Glutamatergic neuron (in vitro differentiated cells): ENCODE data around the gene MDM1. TPM values are rescaled to one million over a fixed set of nuclear protein-coding genes. Genes with fewer than 3 reads are reported as not detected.

ENCODE experiments used
- DNase-seq: peaks from one replicate; pipeline ENCODE4 v3.0.0; 2022
- H3K27ac Mint-ChIP-seq: one replicate; pipeline ENCODE4 v1.8.0; 2020; ENCODE audit warnings: mild to moderate bottlenecking, mixed read lengths, inconsistent platforms; ENCODE audit not compliant: unreplicated experiment
- H3K27me3 Mint-ChIP-seq: one replicate; pipeline ENCODE4 v1.8.0; 2020; ENCODE audit warnings: mild to moderate bottlenecking, moderate library complexity, mixed read lengths, inconsistent platforms; ENCODE audit not compliant: unreplicated experiment
- H3K36me3 Mint-ChIP-seq: one replicate; pipeline ENCODE4 v1.8.0; 2020; ENCODE audit warnings: mild to moderate bottlenecking, mixed read lengths, inconsistent platforms; ENCODE audit not compliant: unreplicated experiment
- H3K4me1 Mint-ChIP-seq: one replicate; pipeline ENCODE4 v1.8.0; 2020; ENCODE audit warnings: mild to moderate bottlenecking, low read depth, mixed read lengths, inconsistent platforms; ENCODE audit not compliant: unreplicated experiment
- H3K4me3 Mint-ChIP-seq: one replicate; pipeline ENCODE4 v1.8.0; 2020; ENCODE audit warnings: mild to moderate bottlenecking, mixed read lengths, inconsistent platforms; ENCODE audit not compliant: unreplicated experiment
- H3K9me3 Mint-ChIP-seq: one replicate; pipeline ENCODE4 v1.8.0; 2020; ENCODE audit warnings: mild to moderate bottlenecking, moderate library complexity, mixed read lengths, inconsistent platforms; ENCODE audit not compliant: unreplicated experiment
- total RNA-seq: library from RNA; stranded (reverse); fragmentation: NEBNext Ultra II Directional; extraction: Animal tissue kit (Norgen Biotek cat#: 25700); gene quantifications from one replicate; pipeline ENCODE4 v1.2.1, GENCODE V29; 2021; ENCODE audit not compliant: unreplicated experiment
- TF ChIP-seq, protein P1 (sequence below): fragments of 200-600 bp; sonication (generic); IDR thresholded peaks from one replicate; pipeline ENCODE4 v1.5.0; 2021; ENCODE audit not compliant: partially characterized antibody, unreplicated experiment

MDM1 gene
- total RNA-seq, 1 donor from 2014 or later = 7.9 TPM

DNA sequence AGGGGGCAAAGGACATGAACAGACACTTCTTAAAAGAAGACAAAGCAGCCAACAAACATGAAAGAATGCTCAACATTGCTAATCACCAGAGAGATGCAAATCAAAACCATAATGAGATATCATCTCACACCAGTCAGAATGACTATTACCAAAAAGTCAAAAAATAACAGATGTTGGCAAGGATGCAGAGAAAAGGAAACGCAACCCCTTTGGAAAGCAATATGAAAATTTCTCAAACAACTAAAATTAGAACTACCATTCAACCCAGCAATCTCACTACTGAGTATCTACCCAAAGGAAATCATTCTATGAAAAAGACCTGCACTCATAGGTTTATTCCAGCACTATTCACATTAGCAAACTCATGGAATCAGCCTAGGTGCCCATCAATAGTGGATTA, 25.6 kb downstream of the MDM1 start:
- Mint-ChIP-seq H3K4me1 (no peaks in the 10 kb centered on the region), H3K27ac (no peak overlapping the region), H3K27me3 (no peaks in the 10 kb centered on the region), H3K9me3 (no peaks in the 10 kb centered on the region), H3K36me3 (peaks cover 6% of the 10 kb centered on the region), H3K4me3 (no peak overlapping the region)
- no peak for DNase-seq
- TF ChIP-seq, protein P1, sequence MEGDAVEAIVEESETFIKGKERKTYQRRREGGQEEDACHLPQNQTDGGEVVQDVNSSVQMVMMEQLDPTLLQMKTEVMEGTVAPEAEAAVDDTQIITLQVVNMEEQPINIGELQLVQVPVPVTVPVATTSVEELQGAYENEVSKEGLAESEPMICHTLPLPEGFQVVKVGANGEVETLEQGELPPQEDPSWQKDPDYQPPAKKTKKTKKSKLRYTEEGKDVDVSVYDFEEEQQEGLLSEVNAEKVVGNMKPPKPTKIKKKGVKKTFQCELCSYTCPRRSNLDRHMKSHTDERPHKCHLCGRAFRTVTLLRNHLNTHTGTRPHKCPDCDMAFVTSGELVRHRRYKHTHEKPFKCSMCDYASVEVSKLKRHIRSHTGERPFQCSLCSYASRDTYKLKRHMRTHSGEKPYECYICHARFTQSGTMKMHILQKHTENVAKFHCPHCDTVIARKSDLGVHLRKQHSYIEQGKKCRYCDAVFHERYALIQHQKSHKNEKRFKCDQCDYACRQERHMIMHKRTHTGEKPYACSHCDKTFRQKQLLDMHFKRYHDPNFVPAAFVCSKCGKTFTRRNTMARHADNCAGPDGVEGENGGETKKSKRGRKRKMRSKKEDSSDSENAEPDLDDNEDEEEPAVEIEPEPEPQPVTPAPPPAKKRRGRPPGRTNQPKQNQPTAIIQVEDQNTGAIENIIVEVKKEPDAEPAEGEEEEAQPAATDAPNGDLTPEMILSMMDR = no peak

DNA sequence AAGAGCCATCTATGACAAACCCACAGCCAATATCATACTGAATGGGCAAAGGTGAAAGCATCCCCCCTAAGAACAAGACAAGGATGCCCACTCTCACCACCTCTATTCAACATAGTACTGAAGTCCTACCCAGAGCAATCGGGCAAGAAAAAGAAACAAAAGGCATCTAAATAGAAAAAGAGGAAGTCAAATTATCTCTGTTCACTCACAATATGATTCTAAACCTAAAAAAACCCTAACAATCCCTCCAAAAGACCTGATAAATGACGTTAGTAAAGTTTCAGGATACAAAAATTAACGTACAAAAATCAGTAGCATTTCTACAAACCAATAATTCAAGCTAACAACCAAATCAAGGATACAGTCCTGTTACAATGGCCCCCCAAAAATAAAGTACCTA, 26.9 kb downstream of the MDM1 start:
- no peak overlapping the region for H3K27ac Mint-ChIP-seq
- TF ChIP-seq, protein P1 = no peak
- no peaks in the 10 kb centered on the region for H3K9me3 Mint-ChIP-seq
- no peaks in the 10 kb centered on the region for H3K4me1 Mint-ChIP-seq
- no peaks in the 10 kb centered on the region for H3K27me3 Mint-ChIP-seq
- peaks cover 6% of the 10 kb centered on the region for H3K36me3 Mint-ChIP-seq
- no peak for DNase-seq
- H3K4me3 Mint-ChIP-seq = no peak overlapping the region

DNA sequence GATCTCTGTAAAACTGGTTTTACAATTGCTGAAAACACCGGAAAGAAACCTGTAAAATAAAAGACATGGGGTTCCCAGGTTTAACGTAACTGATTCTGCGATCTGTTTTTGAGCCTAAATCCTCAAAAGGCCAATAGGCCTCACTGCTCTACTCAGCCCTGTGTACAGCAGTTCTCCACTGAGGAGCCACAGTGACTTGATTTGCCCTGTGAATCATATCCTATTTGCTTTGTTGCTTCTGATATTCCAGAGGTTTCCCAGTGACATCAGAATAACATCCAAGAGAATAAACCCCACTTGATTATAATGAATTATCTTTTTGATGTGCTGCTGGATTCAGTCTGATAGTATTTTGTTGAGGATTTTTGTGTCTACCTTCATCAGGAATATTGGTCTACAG, 27.5 kb downstream of the MDM1 start:
- Mint-ChIP-seq H3K4me3 (no peak overlapping the region), H3K36me3 (peaks cover 11% of the 10 kb centered on the region)
- TF ChIP-seq, protein P1 = no peak

DNA sequence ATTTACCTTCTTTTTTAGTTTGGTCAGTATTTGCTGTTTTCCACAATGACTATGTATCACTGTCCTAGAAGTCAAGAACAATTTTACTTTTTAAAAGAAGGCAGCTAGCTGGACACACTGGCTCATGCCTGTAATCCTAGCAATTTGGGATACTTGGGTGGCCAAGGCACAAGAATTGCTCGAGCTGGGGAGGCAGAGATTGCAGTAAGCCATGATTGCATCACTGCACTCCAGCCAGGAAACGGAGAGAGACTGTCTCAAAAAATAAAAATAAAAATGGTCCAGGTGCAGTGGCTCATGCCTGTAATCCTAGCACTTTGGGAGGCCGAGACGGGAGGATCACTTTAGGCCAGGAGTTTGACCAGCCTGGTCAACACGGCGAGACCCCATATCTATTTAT, 28.3 kb downstream of the MDM1 start:
- H3K27ac Mint-ChIP-seq = no peak overlapping the region
- H3K36me3 Mint-ChIP-seq = peaks cover 7% of the 10 kb centered on the region
- H3K27me3 Mint-ChIP-seq = no peaks in the 10 kb centered on the region
- TF ChIP-seq, protein P1 = no peak
- no peak for DNase-seq
- H3K4me1 Mint-ChIP-seq = no peaks in the 10 kb centered on the region
- H3K9me3 Mint-ChIP-seq = no peaks in the 10 kb centered on the region
- no peak overlapping the region for H3K4me3 Mint-ChIP-seq

More for the DNA sequence above, 27.5 kb downstream of the MDM1 start:
- Mint-ChIP-seq H3K4me1 (no peaks in the 10 kb centered on the region), H3K27me3 (no peaks in the 10 kb centered on the region), H3K9me3 (no peaks in the 10 kb centered on the region), H3K27ac (no peak overlapping the region)
- DNase-seq = no peak

DNA sequence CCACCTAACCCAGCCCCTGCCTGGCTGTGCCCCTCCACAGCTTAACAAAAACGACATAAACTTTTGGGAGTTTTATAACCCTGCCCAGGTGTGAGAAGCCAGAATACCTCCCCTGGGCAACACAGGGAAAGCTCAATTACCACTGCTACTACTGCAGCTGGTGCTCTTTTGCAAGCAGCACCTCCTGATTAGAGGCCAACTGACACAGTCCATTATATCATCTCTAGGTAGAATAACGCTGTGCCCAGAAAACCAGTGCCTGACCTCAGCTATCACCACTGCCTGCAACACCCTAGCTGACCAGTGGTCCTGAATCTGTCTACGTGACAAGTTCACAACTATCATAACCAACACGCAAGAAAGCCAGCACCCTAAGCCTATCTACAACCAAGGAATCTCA, 34.2 kb downstream of the MDM1 start:
- H3K4me3 Mint-ChIP-seq = no peak overlapping the region
- H3K4me1 Mint-ChIP-seq = no peaks in the 10 kb centered on the region
- peaks cover 5% of the 10 kb centered on the region for H3K36me3 Mint-ChIP-seq
- no peak for DNase-seq
- no peaks in the 10 kb centered on the region for H3K9me3 Mint-ChIP-seq
- H3K27ac Mint-ChIP-seq = no peak overlapping the region
- TF ChIP-seq, protein P1 = no peak
- no peaks in the 10 kb centered on the region for H3K27me3 Mint-ChIP-seq
